Measurements from ENCODE around the gene FKBP1B.
"Not testable (repeated sequence)": the region's sequence is repeated elsewhere in the genome, so short reads cannot be mapped to it uniquely, and the experiment has no call there.

FKBP1B gene

DNA sequence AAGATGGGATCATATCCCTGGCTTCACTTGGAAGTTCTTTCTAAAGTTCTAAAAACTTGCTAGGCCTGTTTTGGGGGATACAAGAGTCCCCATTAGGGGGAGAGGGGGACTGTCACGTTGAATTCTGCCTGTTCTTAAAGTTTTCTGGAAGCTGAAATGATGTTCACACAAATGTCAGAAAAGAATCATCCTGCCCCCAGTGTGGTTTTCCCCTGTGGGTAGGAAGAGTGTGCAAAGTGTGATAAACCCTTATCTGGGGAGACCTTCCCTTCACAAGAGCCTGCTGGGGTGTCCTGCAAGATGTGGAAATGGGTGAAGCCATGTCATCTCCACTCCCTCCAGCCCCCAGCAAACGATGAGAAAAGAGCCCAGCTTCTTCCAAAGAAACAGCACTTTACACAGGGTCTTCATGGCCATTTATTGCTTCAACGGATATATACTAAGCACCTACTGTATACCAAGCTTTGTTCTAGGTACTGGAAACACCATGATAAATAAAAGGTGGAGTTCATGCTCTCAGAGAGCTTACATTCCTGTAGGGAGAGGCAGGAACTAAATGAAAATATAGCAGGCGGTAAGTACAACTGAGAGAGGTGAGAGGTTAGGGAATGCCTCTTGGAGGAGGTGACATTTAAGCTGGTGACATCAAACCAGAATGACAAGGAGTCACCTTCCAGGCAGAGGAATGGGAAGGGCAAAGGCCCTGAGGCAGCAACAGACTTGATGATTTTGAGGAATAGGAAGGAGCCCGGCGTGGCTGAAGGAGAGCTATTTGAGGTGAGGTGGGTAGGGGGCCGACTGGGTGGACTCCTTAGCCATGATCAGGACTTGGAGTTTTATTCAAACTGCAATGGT lies 38.1 kb upstream of the FKBP1B start:
- no peaks in the 10 kb centered on the region for H3K9me2 ChIP-seq (ENCODE audit: low read depth, low read length)

DNA sequence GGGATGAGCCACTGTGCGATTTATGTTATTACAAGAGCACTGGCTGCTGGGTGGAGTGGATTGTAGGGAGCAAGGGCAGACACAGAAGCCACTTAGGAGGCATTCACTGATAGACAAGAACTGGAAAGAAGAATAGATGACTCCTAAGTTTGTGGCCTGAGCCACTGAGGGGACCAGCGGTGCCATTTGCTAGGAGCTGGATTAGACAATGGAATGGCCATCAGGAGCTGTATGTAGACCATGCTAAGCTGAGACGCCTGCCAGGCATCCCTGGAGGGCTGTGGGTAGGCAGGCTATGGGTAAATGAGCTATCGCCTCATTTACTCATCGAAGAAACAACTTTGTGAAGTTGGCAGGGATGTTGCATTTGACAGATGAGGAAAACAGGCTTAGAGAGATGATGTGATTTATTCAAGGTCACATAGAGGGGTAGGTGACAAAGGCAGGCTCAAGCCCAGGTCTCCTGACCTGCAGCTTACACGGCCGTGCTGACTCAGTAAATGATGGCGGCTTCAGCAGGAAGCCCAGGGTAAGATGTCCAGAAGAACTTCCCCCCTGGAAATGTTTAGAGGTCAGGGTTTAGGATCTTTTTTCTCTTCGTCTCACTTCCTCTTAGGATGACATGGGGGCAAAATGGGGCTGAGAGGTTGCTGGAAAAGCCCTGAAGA lies 36.9 kb upstream of the FKBP1B start:
- Histone ChIP-seq H3K27me3 (ENCODE audit: insufficient read depth, low read length) (peaks cover 3% of the 10 kb centered on the region; the same call in 1 of the 2 replicates), H3K27ac (ENCODE audit: low read depth, low read length, poor library complexity, severe bottlenecking) (no peak overlapping the region), H3K79me2 (ENCODE audit: insufficient read depth, low read length) (no peaks in the 10 kb centered on the region), H3K9me3 (ENCODE audit: low read length) (no peaks in the 10 kb centered on the region), H3K4me2 (ENCODE audit: low read length) (no peak overlapping the region), H3K4me1 (ENCODE audit: insufficient read depth, low read length, severe bottlenecking) (no peaks in the 10 kb centered on the region), H2AFZ (ENCODE audit: low read length) (no peak overlapping the region), H3K9ac (ENCODE audit: low read length) (no peak overlapping the region), H3K9me2 (ENCODE audit: low read depth, low read length) (no peaks in the 10 kb centered on the region), H3K36me3 (ENCODE audit: insufficient read depth, low read length) (no peaks in the 10 kb centered on the region), H3K4me3 (ENCODE audit: low read depth, low read length, poor library complexity, severe bottlenecking) (no peak overlapping the region), H4K20me1 (ENCODE audit: insufficient read depth, low read length) (no peaks in the 10 kb centered on the region), H3F3A (ENCODE audit: insufficient read depth, low read length) (no peaks in the 10 kb centered on the region)
- TF ChIP-seq, protein P1, sequence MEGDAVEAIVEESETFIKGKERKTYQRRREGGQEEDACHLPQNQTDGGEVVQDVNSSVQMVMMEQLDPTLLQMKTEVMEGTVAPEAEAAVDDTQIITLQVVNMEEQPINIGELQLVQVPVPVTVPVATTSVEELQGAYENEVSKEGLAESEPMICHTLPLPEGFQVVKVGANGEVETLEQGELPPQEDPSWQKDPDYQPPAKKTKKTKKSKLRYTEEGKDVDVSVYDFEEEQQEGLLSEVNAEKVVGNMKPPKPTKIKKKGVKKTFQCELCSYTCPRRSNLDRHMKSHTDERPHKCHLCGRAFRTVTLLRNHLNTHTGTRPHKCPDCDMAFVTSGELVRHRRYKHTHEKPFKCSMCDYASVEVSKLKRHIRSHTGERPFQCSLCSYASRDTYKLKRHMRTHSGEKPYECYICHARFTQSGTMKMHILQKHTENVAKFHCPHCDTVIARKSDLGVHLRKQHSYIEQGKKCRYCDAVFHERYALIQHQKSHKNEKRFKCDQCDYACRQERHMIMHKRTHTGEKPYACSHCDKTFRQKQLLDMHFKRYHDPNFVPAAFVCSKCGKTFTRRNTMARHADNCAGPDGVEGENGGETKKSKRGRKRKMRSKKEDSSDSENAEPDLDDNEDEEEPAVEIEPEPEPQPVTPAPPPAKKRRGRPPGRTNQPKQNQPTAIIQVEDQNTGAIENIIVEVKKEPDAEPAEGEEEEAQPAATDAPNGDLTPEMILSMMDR (IDR thresholded peaks at IDR 0.05; ENCODE audit: low read length): no peak
- TF ChIP-seq EZH2 (IDR thresholded peaks at IDR 0.05; ENCODE audit: borderline replicate concordance, low read length): no peak

More for the DNA sequence above, 38.1 kb upstream of the FKBP1B start:
- no peaks in the 10 kb centered on the region for H3F3A ChIP-seq (ENCODE audit: insufficient read depth, low read length)
- TF ChIP-seq, protein P1 (IDR thresholded peaks at IDR 0.05; ENCODE audit: low read length): no peak
- no peak for TF ChIP-seq EZH2 (IDR thresholded peaks at IDR 0.05; ENCODE audit: borderline replicate concordance, low read length)
- no peaks in the 10 kb centered on the region for H3K4me1 ChIP-seq (ENCODE audit: insufficient read depth, low read length, severe bottlenecking)
- no peak overlapping the region for H3K27ac ChIP-seq (ENCODE audit: low read depth, low read length, poor library complexity, severe bottlenecking)
- no peak overlapping the region for H2AFZ ChIP-seq (ENCODE audit: low read length)
- no peaks in the 10 kb centered on the region for H4K20me1 ChIP-seq (ENCODE audit: insufficient read depth, low read length)
- no peaks in the 10 kb centered on the region for H3K36me3 ChIP-seq (ENCODE audit: insufficient read depth, low read length)
- H3K4me2 ChIP-seq (ENCODE audit: low read length): no peak overlapping the region
- H3K9me3 ChIP-seq (ENCODE audit: low read length): no peaks in the 10 kb centered on the region
- no peaks in the 10 kb centered on the region for H3K79me2 ChIP-seq (ENCODE audit: insufficient read depth, low read length)
- H3K4me3 ChIP-seq (ENCODE audit: low read depth, low read length, poor library complexity, severe bottlenecking): no peak overlapping the region
- peaks cover 3% of the 10 kb centered on the region; the same call in 1 of the 2 replicates for H3K27me3 ChIP-seq (ENCODE audit: insufficient read depth, low read length)
- no peak overlapping the region for H3K9ac ChIP-seq (ENCODE audit: low read length)

DNA sequence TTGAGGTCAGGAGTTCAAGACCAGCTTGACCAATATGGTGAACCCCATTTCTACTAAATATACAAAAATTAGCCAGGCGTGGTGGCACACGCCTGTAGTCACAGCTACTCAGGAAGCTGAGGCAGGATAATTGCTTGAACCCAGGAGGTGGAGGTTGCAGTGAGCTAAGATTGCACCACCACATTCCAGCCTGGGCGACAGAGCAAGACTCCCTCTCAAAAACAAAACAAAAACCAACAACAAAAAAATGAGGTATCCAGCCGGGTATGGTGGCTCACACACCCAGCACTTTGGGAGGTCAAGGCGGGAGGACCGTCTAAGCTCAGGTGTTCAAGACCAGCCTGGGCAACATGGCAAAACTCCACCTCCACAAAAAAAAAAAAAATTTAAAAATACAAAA lies 34.6 kb upstream of the FKBP1B start:
- H4K20me1 ChIP-seq (ENCODE audit: insufficient read depth, low read length); H3K4me3 ChIP-seq (ENCODE audit: low read depth, low read length, poor library complexity, severe bottlenecking); H3K79me2 ChIP-seq (ENCODE audit: insufficient read depth, low read length); H3K4me2 ChIP-seq (ENCODE audit: low read length); H3K9me3 ChIP-seq (ENCODE audit: low read length); H3K27me3 ChIP-seq (ENCODE audit: insufficient read depth, low read length); H3K9ac ChIP-seq (ENCODE audit: low read length); H2AFZ ChIP-seq (ENCODE audit: low read length); H3F3A ChIP-seq (ENCODE audit: insufficient read depth, low read length); H3K9me2 ChIP-seq (ENCODE audit: low read depth, low read length); H3K4me1 ChIP-seq (ENCODE audit: insufficient read depth, low read length, severe bottlenecking); H3K36me3 ChIP-seq (ENCODE audit: insufficient read depth, low read length); H3K27ac ChIP-seq (ENCODE audit: low read depth, low read length, poor library complexity, severe bottlenecking): not testable (repeated sequence)

Measured in OCI-LY1 (cell line).